NCI-H748 treated with DMSO at 0.1 percent for 48 hours (cell line): Measurements from ENCODE around the gene SPTBN5.

ENCODE experiments used
- DNase-seq: peaks from one replicate; lab custom pipeline; 2025; lab: John Stamatoyannopoulos, UW

Gene SPTBN5

DNA sequence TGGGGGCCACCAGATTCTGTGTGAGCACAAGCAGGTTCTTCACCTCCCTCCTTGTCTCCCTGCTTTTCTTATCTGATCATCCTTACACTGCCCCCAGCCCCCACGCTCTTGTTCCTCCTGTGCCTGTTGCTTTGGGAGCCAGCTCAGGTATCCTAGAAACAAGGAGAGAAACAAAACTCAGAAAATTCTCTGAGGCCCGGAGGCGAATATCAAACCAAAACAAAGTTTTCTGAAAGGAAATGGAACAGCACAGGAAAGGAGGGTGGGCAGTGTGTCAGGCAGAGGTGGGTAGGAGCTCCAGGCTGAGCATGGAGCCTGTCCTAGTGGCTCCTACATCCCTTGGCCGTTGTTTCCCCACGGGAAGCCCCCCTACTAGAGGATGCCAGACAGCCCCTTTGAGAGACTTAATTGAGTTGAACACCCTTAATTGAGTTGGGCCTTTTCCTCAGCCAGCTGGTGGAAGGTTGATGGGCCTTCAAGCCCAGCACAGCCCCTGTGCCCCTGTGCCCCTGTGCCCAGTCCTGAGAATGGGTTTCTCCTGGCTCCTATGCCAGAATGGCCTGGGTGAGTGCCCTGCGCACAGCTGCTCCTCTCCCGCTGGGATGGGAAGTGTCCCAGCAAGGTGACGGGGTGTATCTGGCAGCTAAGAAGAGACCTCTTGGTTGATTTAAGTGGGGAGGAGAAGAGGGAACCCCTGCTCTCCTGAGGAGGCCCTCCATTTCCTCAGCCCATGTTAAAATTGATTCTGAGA lies 88.8 kb downstream of the SPTBN5 start:
- no peak for DNase-seq

DNA sequence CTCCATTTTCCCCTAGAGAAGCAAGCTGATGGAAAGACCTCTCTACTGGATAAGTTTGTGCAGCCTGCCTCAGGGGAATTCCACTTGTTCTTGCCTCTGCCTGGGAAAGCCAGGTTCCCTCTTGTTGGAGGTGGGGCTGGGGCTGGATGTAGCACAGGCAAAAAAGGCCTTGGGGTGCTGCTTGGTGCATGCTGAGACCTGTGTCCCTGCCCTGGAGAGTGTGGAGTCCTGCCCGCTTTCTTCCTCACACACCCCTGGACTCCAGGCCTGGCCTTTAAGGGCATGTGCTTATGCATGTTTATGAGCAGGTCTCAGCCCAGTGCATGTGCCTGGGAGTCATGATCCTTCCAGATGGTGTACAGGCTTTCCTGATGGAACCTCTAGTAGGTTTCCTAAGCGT lies 89.5 kb downstream of the SPTBN5 start:
- DNase-seq, result no peak

DNA sequence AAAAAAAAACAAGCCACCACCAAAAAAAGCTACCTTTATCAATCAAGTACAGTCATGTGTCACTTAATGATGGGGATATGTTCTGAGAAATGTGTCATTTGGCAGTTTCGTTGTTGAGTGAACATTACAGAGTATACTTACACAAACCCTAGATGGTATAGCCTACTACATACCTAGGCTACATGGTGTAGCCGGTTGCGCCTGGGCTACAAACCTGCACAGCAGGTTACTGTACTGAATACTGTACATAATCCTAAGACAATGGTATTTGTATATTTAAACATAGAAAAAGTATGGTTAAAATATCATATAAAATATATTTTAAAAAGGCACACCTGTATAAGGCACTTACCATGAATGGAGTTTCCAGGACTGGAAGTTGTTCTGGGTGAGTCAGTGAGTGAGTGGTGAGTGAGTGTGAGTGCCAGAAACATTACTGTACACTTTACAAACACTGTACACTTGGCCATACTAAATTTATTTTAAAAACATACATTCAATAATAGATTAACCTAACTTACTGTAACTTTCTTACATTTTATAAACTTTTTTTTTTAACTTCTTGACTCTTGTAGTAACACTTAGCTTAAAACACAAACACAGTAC lies 91.9 kb downstream of the SPTBN5 start:
- DNase-seq, result no peak

DNA sequence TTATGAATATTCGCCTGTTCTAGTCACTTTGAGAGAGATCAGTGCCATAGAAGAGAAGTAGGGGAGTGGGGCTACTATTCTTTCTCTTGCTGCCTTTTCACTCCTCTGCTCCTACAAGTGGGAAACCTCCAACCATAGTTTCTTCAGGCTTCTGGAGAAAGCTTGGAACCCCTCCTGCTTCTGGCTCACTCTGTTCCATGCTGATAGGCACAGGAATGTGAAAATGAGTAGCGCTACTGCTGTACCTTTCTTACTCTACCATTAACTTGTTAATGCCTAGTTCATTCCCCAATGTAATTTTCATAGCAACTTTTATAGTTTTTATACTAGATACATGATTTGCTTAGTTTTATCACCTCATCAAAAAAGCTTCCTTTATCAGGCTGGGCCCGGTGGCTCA lies 92.7 kb downstream of the SPTBN5 start:
- no peak for DNase-seq

DNA sequence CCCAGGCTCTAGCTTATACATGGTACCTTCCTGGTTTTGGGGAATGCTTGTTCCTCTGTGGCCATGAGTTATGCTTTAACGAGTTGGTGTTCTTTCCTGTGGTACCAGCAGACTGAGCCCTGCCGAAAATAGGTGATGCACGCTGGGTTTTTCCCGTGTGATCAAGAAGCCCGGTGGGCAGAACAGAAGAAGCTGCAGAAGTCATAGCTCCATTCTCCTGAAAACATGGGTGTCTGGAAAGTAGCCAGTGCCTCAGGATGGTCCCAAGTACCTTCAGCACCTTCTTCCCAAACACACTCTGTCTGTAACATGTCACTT lies 94.4 kb downstream of the SPTBN5 start:
- no peak for DNase-seq

DNA sequence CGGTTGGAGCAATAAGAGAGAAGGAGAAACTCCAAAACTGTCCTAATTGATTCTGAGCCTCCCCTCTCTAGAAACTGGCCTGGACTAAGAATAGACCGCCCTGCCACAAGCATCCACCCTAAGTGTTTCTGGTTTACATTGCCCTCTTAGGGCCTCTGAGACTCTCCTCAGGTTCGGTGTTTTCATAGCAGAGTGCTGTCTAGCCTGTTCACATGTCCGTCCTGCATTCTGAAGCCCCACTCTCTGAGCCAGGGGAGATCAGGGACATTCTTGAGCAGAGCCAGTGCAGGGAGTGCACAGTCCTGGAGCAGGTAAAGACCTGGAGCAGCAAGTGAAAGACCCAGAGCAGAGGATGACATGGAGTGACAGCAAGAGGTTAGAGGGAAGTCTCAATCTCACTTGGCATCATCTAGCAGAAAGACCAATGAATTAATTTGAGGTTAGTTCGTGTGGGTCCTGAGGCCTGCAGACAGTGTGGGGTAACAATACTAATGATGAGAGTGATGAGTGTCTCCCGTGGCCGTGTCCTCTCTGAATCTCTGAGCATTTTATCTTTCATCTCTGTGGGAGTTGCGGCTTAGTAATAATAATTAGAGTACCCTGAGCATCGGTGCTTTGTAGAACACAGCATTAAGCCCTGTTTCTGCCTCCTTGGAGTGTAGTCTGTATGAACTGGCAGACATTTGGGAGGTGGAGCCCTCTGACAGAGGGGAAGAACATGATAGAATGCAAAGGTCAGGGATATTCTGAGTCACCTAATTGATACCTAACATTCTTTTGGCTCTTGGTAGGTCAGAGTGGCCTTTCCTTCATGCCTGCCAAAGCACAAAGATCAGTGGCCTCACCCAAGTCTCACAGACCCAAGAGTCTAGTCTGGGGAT lies 95.0 kb downstream of the SPTBN5 start:
- no peak for DNase-seq
